Neuronal stem cell (in vitro differentiated cells): Measurements from ENCODE around the gene RNF180.

Experiments used
- DNase-seq: peaks from one replicate; pipeline ENCODE4 v3.0.0-alpha.2; 2013; ENCODE audit warnings: low spot score
- H2AFZ ChIP-seq: one replicate; pipeline ENCODE4 v1.6.1; 2013; ENCODE audit warnings: mild to moderate bottlenecking, low read length, inconsistent platforms
- H2AK5ac ChIP-seq: 2 replicates; pipeline ENCODE4 v1.6.1; 2013; ENCODE audit warnings: low read depth, mild to moderate bottlenecking, inconsistent platforms, low read length, moderate library complexity, mixed read lengths
- H2BK120ac ChIP-seq: 2 replicates; pipeline ENCODE4 v1.6.1; 2013; ENCODE audit warnings: low read depth, mild to moderate bottlenecking, inconsistent platforms, low read length, moderate library complexity, mixed read lengths
- H2BK12ac ChIP-seq: one replicate; pipeline ENCODE4 v1.6.1; 2013; ENCODE audit warnings: low read length, inconsistent platforms
- H2BK15ac ChIP-seq: 2 replicates; pipeline ENCODE4 v1.6.1; 2013; ENCODE audit warnings: mild to moderate bottlenecking, low read length, inconsistent platforms, mixed read lengths
- H2BK5ac ChIP-seq: one replicate; pipeline ENCODE4 v1.6.1; 2013; ENCODE audit warnings: inconsistent platforms, mild to moderate bottlenecking, low read length, moderate library complexity
- H3K14ac ChIP-seq: one replicate; pipeline ENCODE4 v1.6.1; 2013; ENCODE audit warnings: low read length, inconsistent platforms
- H3K18ac ChIP-seq: 2 replicates; pipeline ENCODE4 v1.6.1; 2013; ENCODE audit warnings: low read length, inconsistent platforms
- H3K23ac ChIP-seq: 2 replicates; pipeline ENCODE4 v1.6.1; 2013; ENCODE audit warnings: low read depth, mild to moderate bottlenecking, mixed read lengths, low read length, inconsistent platforms; ENCODE audit not compliant: poor library complexity
- H3K27ac ChIP-seq: replicated peaks from 3 replicates; pipeline ENCODE4 v1.5.1; 2013; ENCODE audit warnings: low read length, inconsistent platforms
- H3K27me3 ChIP-seq, 3 experiments: 2 replicates each; pipeline ENCODE4 v1.6.1; 2013; ENCODE audit warnings: low read length in 3 of 3, mild to moderate bottlenecking in 2 of 3, inconsistent platforms in 1 of 3, low read depth in 1 of 3, mixed read lengths in 1 of 3, moderate library complexity in 1 of 3; ENCODE audit not compliant: control insufficient read depth in 3 of 3, insufficient read depth in 3 of 3
- H3K36me3 ChIP-seq, 2 donors: replicated peaks in 1 of 2; 2 replicates each; pipeline ENCODE4 v1.6.1; 2013; ENCODE audit warnings: low read length in 2 of 2; ENCODE audit not compliant: control insufficient read depth in 2 of 2, insufficient read depth in 2 of 2
- H3K4ac ChIP-seq: 2 replicates; pipeline ENCODE4 v1.6.1; 2013; ENCODE audit warnings: inconsistent platforms, mild to moderate bottlenecking, low read length, moderate library complexity
- H3K4me1 ChIP-seq, 2 donors: 1 replicate in 1 of 2; 2 replicates in 1 of 2; pipeline ENCODE4 v1.6.1; 2013; ENCODE audit warnings: low read length in 2 of 2, low read depth in 1 of 2; ENCODE audit not compliant: control insufficient read depth in 2 of 2, insufficient read depth in 1 of 2
- H3K4me2 ChIP-seq: one replicate; pipeline ENCODE4 v1.6.1; 2013; ENCODE audit warnings: mild to moderate bottlenecking, low read length, inconsistent platforms; ENCODE audit not compliant: insufficient read depth, poor library complexity, severe bottlenecking
- H3K4me3 ChIP-seq, 2 donors: 2 replicates each; pipeline ENCODE4 v1.5.1; 2013; ENCODE audit warnings: low read length in 2 of 2, mild to moderate bottlenecking in 2 of 2, inconsistent platforms in 1 of 2, moderate library complexity in 1 of 2
- H3K79me1 ChIP-seq: one replicate; pipeline ENCODE4 v1.6.1; 2013; ENCODE audit warnings: low read depth, mild to moderate bottlenecking, inconsistent platforms, low read length, moderate library complexity
- H3K9ac ChIP-seq: one replicate; pipeline ENCODE4 v1.6.1; 2013; ENCODE audit warnings: mild to moderate bottlenecking, low read depth, low read length, inconsistent platforms; ENCODE audit not compliant: poor library complexity
- H3K9me3 ChIP-seq, 2 donors: replicated peaks in 1 of 2; 2 replicates each; pipeline versions ENCODE3 to v1.6.1; 2013; ENCODE audit warnings: low read length in 2 of 2, mild to moderate bottlenecking in 2 of 2, inconsistent platforms in 1 of 2, low read depth in 1 of 2, mixed read lengths in 1 of 2, moderate library complexity in 1 of 2; ENCODE audit not compliant: control insufficient read depth in 2 of 2, insufficient read depth in 1 of 2
- H4K8ac ChIP-seq: one replicate; pipeline ENCODE4 v1.6.1; 2013; ENCODE audit warnings: low read depth, mild to moderate bottlenecking, inconsistent platforms, low read length, moderate library complexity
- H4K91ac ChIP-seq: one replicate; pipeline ENCODE4 v1.6.1; 2013; ENCODE audit warnings: low read length, low read depth, mild to moderate bottlenecking, inconsistent platforms; ENCODE audit not compliant: poor library complexity
- WGBS, 2 donors: extraction: QIAGEN DNeasy Blood & Tissue Kit; methylation state at CpG; one replicate each; pipeline ENCODE4 v1.1.7; 2013; ENCODE audit warnings: missing lambda C conversion rate in 2 of 2, mixed read lengths in 1 of 2; ENCODE audit not compliant: insufficient read length in 2 of 2, insufficient replicate concordance in 1 of 2; ENCODE audit errors: extremely low coverage in 2 of 2; 5-methylcytosine and 5-hydroxymethylcytosine counted together

Gene RNF180

DNA sequence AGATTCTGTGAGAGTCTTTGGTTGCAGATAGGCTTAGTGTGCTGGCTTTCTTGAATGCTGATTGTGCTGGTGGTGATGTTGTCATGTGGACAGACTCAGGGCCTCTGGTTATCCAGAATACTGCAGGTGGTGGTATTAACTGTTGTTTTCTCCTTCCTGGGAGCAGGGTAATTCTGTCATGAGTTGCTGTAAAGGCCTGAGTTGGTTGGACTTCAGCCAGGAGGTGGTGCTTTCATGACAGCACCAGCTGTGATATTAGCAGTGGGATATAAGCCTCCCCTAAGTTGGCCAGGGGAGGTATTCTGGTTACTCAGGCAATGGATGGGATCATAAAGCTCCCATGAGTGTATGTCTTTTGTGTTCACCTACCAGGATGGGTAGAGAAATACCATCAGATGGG is 16.4 kb upstream of the RNF180 start:
- no peak overlapping the region for H2BK15ac ChIP-seq
- no peak overlapping the region for H3K9ac ChIP-seq
- no peaks in the 10 kb centered on the region for H3K4me1 ChIP-seq
- H3K4me3 ChIP-seq = no peak overlapping the region
- H2AFZ ChIP-seq = no peak overlapping the region
- H3K18ac ChIP-seq = no peak overlapping the region
- H2BK5ac ChIP-seq = no peak overlapping the region
- no peak overlapping the region for H3K27ac ChIP-seq
- no peak for DNase-seq
- no peaks in the 10 kb centered on the region for H3K36me3 ChIP-seq
- no peak overlapping the region for H3K14ac ChIP-seq
- no peak overlapping the region for H2BK12ac ChIP-seq
- H3K79me1 ChIP-seq = no peaks in the 10 kb centered on the region
- H3K9me3 ChIP-seq = peaks cover 0 to 7% of the 10 kb centered on the region in 2 donors
- H3K4me2 ChIP-seq = no peak overlapping the region
- H3K4ac ChIP-seq = no peak overlapping the region
- no peaks in the 10 kb centered on the region for H3K27me3 ChIP-seq
- H3K23ac ChIP-seq = no peak overlapping the region
- no peak overlapping the region for H2BK120ac ChIP-seq
- H2AK5ac ChIP-seq = no peak overlapping the region
- no peak overlapping the region for H4K91ac ChIP-seq
- H4K8ac ChIP-seq = no peak overlapping the region

- H2BK12ac ChIP-seq = no peak overlapping the region
- no peak for DNase-seq
- H3K4me2 ChIP-seq = no peak overlapping the region
- no peaks in the 10 kb centered on the region for H3K79me1 ChIP-seq
- peak overlapping the region; percentile 31 for H2BK5ac ChIP-seq
- H3K18ac ChIP-seq = no peak overlapping the region
- no CpG with 5 or more reads among the region's 33 CpGs for WGBS, 2 donors
- H3K27ac ChIP-seq = no peak overlapping the region
- H4K91ac ChIP-seq = no peak overlapping the region
- H2AFZ ChIP-seq = no peak overlapping the region
- H2BK120ac ChIP-seq = no peak overlapping the region
- H2BK15ac ChIP-seq = no peak overlapping the region
- no peaks in the 10 kb centered on the region for H3K27me3 ChIP-seq
- H3K23ac ChIP-seq = peak overlapping the region; percentile 11
- no peaks in the 10 kb centered on the region for H3K36me3 ChIP-seq
- no peak overlapping the region for H4K8ac ChIP-seq
- H3K4me3 ChIP-seq = no peak overlapping the region
- no peak overlapping the region for H3K9ac ChIP-seq
- H3K14ac ChIP-seq = no peak overlapping the region
- H3K4me1 ChIP-seq = no peaks in the 10 kb centered on the region
- H3K4ac ChIP-seq = no peak overlapping the region
- no peak overlapping the region for H2AK5ac ChIP-seq
- H3K9me3 ChIP-seq = peaks cover 0 to 7% of the 10 kb centered on the region in 2 donors
These were observed 15.7 kb upstream of the RNF180 start for GRCh38 chr5:64149857-64150521.

- Histone ChIP-seq H3K14ac (no peak overlapping the region), H2BK120ac (no peak overlapping the region), H3K23ac (no peak overlapping the region), H3K4me1 (peaks cover 0 to 1% of the 10 kb centered on the region in 2 donors), H4K91ac (no peak overlapping the region), H2BK12ac (no peak overlapping the region), H3K4me2 (no peak overlapping the region), H3K27ac (no peak overlapping the region), H3K4ac (no peak overlapping the region), H3K9ac (no peak overlapping the region), H3K27me3 (peaks cover 0 to 11% (median 0%) of the 10 kb centered on the region in 3 experiments), H3K79me1 (no peaks in the 10 kb centered on the region), H3K4me3 (no peak overlapping the region), H3K18ac (no peak overlapping the region), H2BK5ac (no peak overlapping the region), H2BK15ac (no peak overlapping the region), H3K9me3 (peaks cover 0 to 3% of the 10 kb centered on the region in 2 donors), H3K36me3 (no peaks in the 10 kb centered on the region), H2AK5ac (no peak overlapping the region), H4K8ac (no peak overlapping the region), H2AFZ (no peak overlapping the region)
- DNase-seq = no peak
- no CpG with 5 or more reads among the region's 1 CpG for WGBS, 2 donors
These were observed 9.4 kb upstream of the RNF180 start for GRCh38 chr5:64156261-64156660.

DNA sequence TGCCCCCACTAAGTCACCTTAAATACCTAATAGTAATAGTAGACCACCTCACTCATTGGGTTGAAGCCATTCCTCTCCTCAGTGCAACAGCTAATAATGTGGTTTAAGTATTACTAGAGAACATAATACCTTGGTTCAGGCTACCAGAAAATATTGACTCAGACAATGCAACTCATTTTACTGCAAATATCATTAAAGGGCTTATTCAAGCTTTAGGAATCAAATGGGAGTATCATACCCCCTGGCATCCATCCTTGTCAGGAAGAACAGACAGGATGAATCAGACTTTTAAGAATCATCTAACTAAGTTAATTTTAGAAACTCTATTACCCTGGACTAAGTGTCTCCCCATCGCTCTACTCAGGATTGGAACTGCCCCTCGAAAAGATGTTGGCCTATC is 6.8 kb upstream of the RNF180 start:
- WGBS, 2 donors = no CpG with 5 or more reads among the region's 2 CpGs
- Histone ChIP-seq H2BK15ac (no peak overlapping the region), H4K8ac (no peak overlapping the region)

More for the DNA sequence above, 6.8 kb upstream of the RNF180 start:
- Histone ChIP-seq H2BK120ac (no peak overlapping the region), H3K79me1 (no peaks in the 10 kb centered on the region), H3K9me3 (peaks cover 0 to 3% of the 10 kb centered on the region in 2 donors), H3K4me1 (peaks cover 0 to 3% of the 10 kb centered on the region in 2 donors), H3K4ac (no peak overlapping the region), H3K9ac (no peak overlapping the region), H3K4me2 (no peak overlapping the region), H4K91ac (no peak overlapping the region), H3K14ac (no peak overlapping the region), H3K36me3 (no peaks in the 10 kb centered on the region), H2BK5ac (no peak overlapping the region), H3K18ac (no peak overlapping the region), H2AFZ (no peak overlapping the region), H2BK12ac (no peak overlapping the region), H3K27me3 (peaks cover 0 to 37% (median 0%) of the 10 kb centered on the region in 3 experiments), H2AK5ac (no peak overlapping the region), H3K27ac (no peak overlapping the region), H3K23ac (no peak overlapping the region), H3K4me3 (no peak overlapping the region)
- no peak for DNase-seq
